MM.1S (cell line): ENCODE data around the gene OCRL.
A peak's percentile ranks its signal among the peaks of the same experiment; 100 is the strongest.

ENCODE experiments used
- DNase-seq: peaks from one replicate; pipeline ENCODE4 v3.0.0-alpha.2; 2015
- H2AFZ ChIP-seq: fragments of 300-600 bp; sonication (generic); 2 replicates; pipeline ENCODE4 v1.6.0; 2016; ENCODE audit warnings: antibody characterized with exemption, low read length
- H3F3A ChIP-seq: fragments of 300-600 bp; sonication (generic); 2 replicates; pipeline ENCODE4 v1.6.1; 2016; ENCODE audit warnings: mild to moderate bottlenecking, antibody characterized with exemption, low read length, moderate library complexity, mixed read lengths; ENCODE audit not compliant: insufficient read depth
- H3K27ac ChIP-seq: fragments of 300-600 bp; sonication (generic); 2 replicates; pipeline ENCODE4 v1.5.1; 2016; ENCODE audit warnings: mild to moderate bottlenecking, low read length
- H3K27me3 ChIP-seq: fragments of 300-600 bp; sonication (generic); replicated peaks from 2 replicates; pipeline ENCODE4 v1.6.0; 2016; ENCODE audit warnings: low read length; ENCODE audit not compliant: insufficient read depth
- H3K36me3 ChIP-seq: fragments of 300-600 bp; sonication (generic); replicated peaks from 2 replicates; pipeline ENCODE4 v1.6.1; 2016; ENCODE audit warnings: mild to moderate bottlenecking, low read length, mixed read lengths; ENCODE audit not compliant: insufficient read depth
- H3K4me1 ChIP-seq: fragments of 300-600 bp; sonication (generic); 2 replicates; pipeline ENCODE4 v1.6.1; 2016; ENCODE audit warnings: low read length, mixed read lengths
- H3K4me2 ChIP-seq: fragments of 300-600 bp; sonication (generic); 2 replicates; pipeline ENCODE4 v1.6.0; 2016; ENCODE audit warnings: low read depth, low read length
- H3K4me3 ChIP-seq: fragments of 300-600 bp; sonication (generic); 2 replicates; pipeline ENCODE4 v1.5.1; 2016; ENCODE audit warnings: low read length, mixed read lengths
- H3K79me2 ChIP-seq: fragments of 300-600 bp; sonication (generic); 2 replicates; pipeline ENCODE4 v1.6.1; 2016; ENCODE audit warnings: mixed run types, low read length, mixed read lengths
- H3K9ac ChIP-seq: fragments of 300-600 bp; sonication (generic); 2 replicates; pipeline ENCODE4 v1.6.1; 2016; ENCODE audit warnings: low read length, mixed read lengths
- H3K9me2 ChIP-seq: fragments of 300-600 bp; sonication (generic); replicated peaks from 2 replicates; pipeline ENCODE4 v1.6.1; 2016; ENCODE audit warnings: mild to moderate bottlenecking, low read length, mixed read lengths; ENCODE audit not compliant: insufficient read depth
- H3K9me3 ChIP-seq: fragments of 300-600 bp; sonication (generic); replicated peaks from 2 replicates; pipeline ENCODE4 v1.6.1; 2016; ENCODE audit warnings: mild to moderate bottlenecking, low read length, mixed read lengths; ENCODE audit not compliant: insufficient read depth
- H4K20me1 ChIP-seq: fragments of 300-600 bp; sonication (generic); 2 replicates; pipeline ENCODE4 v1.6.1; 2016; ENCODE audit warnings: mild to moderate bottlenecking, low read length, moderate library complexity, mixed read lengths; ENCODE audit not compliant: insufficient read depth
- CTCF ChIP-seq: fragments of 300-600 bp; sonication (generic); IDR thresholded peaks from 2 replicates; pipeline ENCODE4 v1.5.1; 2016; ENCODE audit warnings: antibody characterized with exemption, low read length, mixed read lengths
- EZH2 ChIP-seq: fragments of 300-600 bp; sonication (generic); optimal IDR thresholded peaks from 2 replicates; pipeline ENCODE3; 2017; ENCODE audit warnings: low read depth, mild to moderate bottlenecking, antibody characterized with exemption, low read length, mixed read lengths
- EZH2phosphoT487 ChIP-seq: fragments of 300-600 bp; sonication (generic); IDR thresholded peaks from 2 replicates; pipeline ENCODE4 v1.6.1; 2018; ENCODE audit warnings: antibody characterized with exemption, low read length

The OCRL gene

GRCh38 chrX:129632443-129632842 lies 92.4 kb downstream of the OCRL start:
- H2AFZ ChIP-seq, result no peak overlapping the region
- no peak overlapping the region for H3K9ac ChIP-seq
- TF ChIP-seq EZH2 (no peak), EZH2phosphoT487 (no peak), CTCF (no peak)
- no peak for DNase-seq
- no peaks in the 10 kb centered on the region for H3K36me3 ChIP-seq
- no peaks in the 10 kb centered on the region for H4K20me1 ChIP-seq
- no peak overlapping the region for H3K4me3 ChIP-seq
- no peaks in the 10 kb centered on the region for H3K9me3 ChIP-seq
- H3F3A ChIP-seq, result no peaks in the 10 kb centered on the region
- H3K4me2 ChIP-seq, result no peak overlapping the region
- no peaks in the 10 kb centered on the region for H3K27me3 ChIP-seq
- no peaks in the 10 kb centered on the region for H3K4me1 ChIP-seq
- H3K27ac ChIP-seq, result no peak overlapping the region
- H3K9me2 ChIP-seq, result no peaks in the 10 kb centered on the region
- H3K79me2 ChIP-seq, result no peaks in the 10 kb centered on the region

GRCh38 chrX:129634541-129634940 lies 94.5 kb downstream of the OCRL start:
- Histone ChIP-seq H3K4me2 (no peak overlapping the region), H3F3A (no peaks in the 10 kb centered on the region), H4K20me1 (no peaks in the 10 kb centered on the region), H3K79me2 (no peaks in the 10 kb centered on the region), H3K27ac (no peak overlapping the region), H2AFZ (no peak overlapping the region), H3K9ac (no peak overlapping the region), H3K36me3 (no peaks in the 10 kb centered on the region), H3K9me2 (no peaks in the 10 kb centered on the region), H3K9me3 (no peaks in the 10 kb centered on the region), H3K27me3 (no peaks in the 10 kb centered on the region), H3K4me3 (no peak overlapping the region), H3K4me1 (no peaks in the 10 kb centered on the region; the same call in 1 of the 2 replicates)
- DNase-seq, result no peak
- TF ChIP-seq EZH2phosphoT487, result no peak

DNA sequence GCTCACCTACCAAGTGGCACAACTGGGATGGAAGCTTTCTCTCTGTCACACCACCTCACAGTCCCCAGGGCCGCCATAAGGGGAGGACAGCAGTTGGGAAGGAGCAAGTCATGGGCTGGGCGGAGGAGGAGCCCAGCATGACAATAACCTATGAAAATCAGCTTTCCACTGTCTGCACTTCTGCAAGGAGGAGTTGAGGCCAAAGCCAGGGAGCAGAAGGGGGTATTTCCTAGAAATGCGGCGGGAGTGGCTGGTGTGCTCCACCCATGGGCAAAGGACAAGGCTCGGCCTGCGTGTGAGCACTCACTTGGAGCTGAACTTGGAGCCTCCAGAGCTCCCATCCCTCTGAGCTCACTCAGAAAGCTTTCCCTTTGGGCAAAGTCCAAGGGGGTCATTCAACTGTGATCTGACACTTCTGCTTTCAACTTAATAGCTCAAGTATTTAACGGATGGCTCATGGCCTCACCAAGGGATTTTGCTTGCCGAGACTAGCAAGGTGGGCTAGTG lies 96.2 kb downstream of the OCRL start:
- Histone ChIP-seq H3K9me2 (no peaks in the 10 kb centered on the region), H3K9me3 (no peaks in the 10 kb centered on the region), H3K4me3 (no peak overlapping the region), H3K79me2 (no peaks in the 10 kb centered on the region), H3K27ac (no peak overlapping the region), H2AFZ (no peak overlapping the region), H3K27me3 (no peaks in the 10 kb centered on the region), H3K4me1 (no peaks in the 10 kb centered on the region; the same call in 1 of the 2 replicates), H3F3A (no peaks in the 10 kb centered on the region), H3K36me3 (no peaks in the 10 kb centered on the region), H4K20me1 (no peaks in the 10 kb centered on the region), H3K9ac (no peak overlapping the region), H3K4me2 (no peak overlapping the region)
- no peak for DNase-seq
- TF ChIP-seq CTCF (no peak), EZH2 (no peak), EZH2phosphoT487 (no peak)

GRCh38 chrX:129637217-129638109 lies 97.4 kb downstream of the OCRL start:
- no peaks in the 10 kb centered on the region for H3K9me3 ChIP-seq
- peak overlapping the region; percentile 67 for H2AFZ ChIP-seq
- H4K20me1 ChIP-seq, result no peaks in the 10 kb centered on the region
- no peaks in the 10 kb centered on the region for H3K27me3 ChIP-seq
- no peaks in the 10 kb centered on the region for H3K36me3 ChIP-seq
- peak overlapping the region; percentile 41 for H3K4me2 ChIP-seq
- no peak overlapping the region for H3K9ac ChIP-seq
- H3K9me2 ChIP-seq, result no peaks in the 10 kb centered on the region
- no peaks in the 10 kb centered on the region for H3F3A ChIP-seq
- no peaks in the 10 kb centered on the region; the same call in 1 of the 2 replicates for H3K4me1 ChIP-seq
- peak; percentile 77 for DNase-seq
- H3K4me3 ChIP-seq, result no peak overlapping the region
- no peaks in the 10 kb centered on the region for H3K79me2 ChIP-seq
- no peak overlapping the region for H3K27ac ChIP-seq
- TF ChIP-seq EZH2phosphoT487 (no peak), EZH2 (no peak), CTCF (peak; percentile 96)
